ENCODE data around the gene ZEB2. TPM values are rescaled to one million over a fixed set of nuclear protein-coding genes. Genes with fewer than 3 reads are reported as not detected.

Gene ZEB2
- total and polyA plus RNA-seq, 2 of the 8 experiments (the other 6 are each of a cell fraction or from before 2014, with no cell fraction given): 0.38 TPM; not detected in 1

DNA sequence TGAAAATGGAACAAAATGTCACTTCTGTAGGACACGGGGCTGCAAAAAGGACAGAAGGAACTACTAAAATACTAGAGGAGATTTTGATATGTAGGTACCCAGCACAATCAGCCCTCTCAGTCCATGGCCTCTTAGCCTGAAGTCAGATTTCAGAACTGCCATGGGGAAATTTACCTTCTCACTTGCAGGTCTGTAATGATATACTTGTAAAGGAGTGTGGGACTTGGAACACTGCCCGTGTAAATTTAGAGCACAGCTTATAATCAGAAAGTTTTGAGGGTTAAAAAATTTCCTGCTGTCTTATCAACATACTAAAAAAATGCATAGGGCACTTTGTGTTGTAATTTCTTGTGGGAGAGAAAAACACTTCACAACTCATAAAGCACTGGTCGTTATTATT, 60.6 kb downstream of the ZEB2 start (continued):
- TF ChIP-seq JUND (IDR thresholded peaks at IDR 0.05; ENCODE audit: low read length) (no peak), YY1 (IDR thresholded peaks at IDR 0.05; ENCODE audit: low read depth, low read length) (no peak), SRF (IDR thresholded peaks at IDR 0.05; ENCODE audit: low read depth, low read length) (no peak), JUN (IDR thresholded peaks at IDR 0.05; ENCODE audit: low read depth, low read length) (no peak), RAD21 (IDR thresholded peaks at IDR 0.05 in 1 of 2, conservative IDR thresholded peaks at IDR 0.05 in 1 of 2; ENCODE audit: low read depth in 2 of 2, low read length in 2 of 2) (no peak), MAFK (IDR thresholded peaks at IDR 0.05; ENCODE audit: low read depth, low read length) (no peak), KDM4A (IDR thresholded peaks at IDR 0.05; ENCODE audit: low read depth, low read length, severe bottlenecking) (no peak)
- TF ChIP-seq, protein P1, sequence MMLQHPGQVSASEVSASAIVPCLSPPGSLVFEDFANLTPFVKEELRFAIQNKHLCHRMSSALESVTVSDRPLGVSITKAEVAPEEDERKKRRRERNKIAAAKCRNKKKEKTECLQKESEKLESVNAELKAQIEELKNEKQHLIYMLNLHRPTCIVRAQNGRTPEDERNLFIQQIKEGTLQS (IDR thresholded peaks at IDR 0.05; ENCODE audit: insufficient read depth, low read depth, low read length): no peak
